GM10248 (cell line): ENCODE measurements around the gene FER.
"Not testable (repeated sequence)": the region's sequence is repeated elsewhere in the genome, so short reads cannot be mapped to it uniquely, and the experiment has no call there.

Source experiments
- CTCF ChIA-PET: fragments of 300-600 bp; sonication (Branson Sonifier 250); formaldehyde crosslinking; extraction: SDS; loops from one replicate; lab custom pipeline; 2021; ENCODE audit warnings: antibody characterized with exemption; lab: Yijun Ruan, JAX
- POLR2A ChIA-PET: fragments of 350-650 bp; sonication (Branson Sonifier 250); formaldehyde crosslinking; extraction: SDS; loops from one replicate; lab custom pipeline; 2020; ENCODE audit warnings: antibody characterized with exemption; lab: Yijun Ruan, JAX
- DNase-seq: peaks from one replicate; pipeline ENCODE4 v3.0.0; 2012; ENCODE audit errors: extremely low spot score
- CTCF ChIP-seq: IDR thresholded peaks from 2 replicates; pipeline ENCODE4 v1.5.1; 2012; ENCODE audit warnings: mild to moderate bottlenecking, low read depth; ENCODE audit errors: extremely low read depth, missing control alignments, control extremely low read depth

FER gene

GRCh38 chr5:109005297-109006009 lies 257.8 kb downstream of the FER start:
- POLR2A ChIA-PET = no interaction called here
- CTCF ChIA-PET = interaction anchor here (0.9 kb wide), 1 partner anchor 8 kb away, joined by 3 read pairs; no protein-coding TSS in a partner anchor
- TF ChIP-seq CTCF = no peak
- no peak for DNase-seq

- no peak for TF ChIP-seq CTCF
- CTCF ChIA-PET = interaction anchor here (0.9 kb wide), 1 partner anchor 8 kb away, joined by 3 read pairs; no protein-coding TSS in a partner anchor
- DNase-seq = no peak
- POLR2A ChIA-PET = no interaction called here
Measured at GRCh38 chr5:109006129-109006528, 258.4 kb downstream of the FER start.

- DNase-seq = no peak
- CTCF ChIA-PET = interaction anchor here (0.9 to 1.5 kb wide), 3 partner anchors 9 to 254 kb away, joined by 3 to 4 read pairs (median 3); no protein-coding TSS in a partner anchor
- POLR2A ChIA-PET = no interaction called here
- no peak for TF ChIP-seq CTCF
Measured at GRCh38 chr5:109016300-109016699, 268.6 kb downstream of the FER start.

- CTCF ChIA-PET = interaction anchor here (0.6 kb wide), 1 partner anchor 32 kb away, joined by 3 read pairs; no protein-coding TSS in a partner anchor
- DNase-seq = no peak
- TF ChIP-seq CTCF = no peak
- POLR2A ChIA-PET = no interaction called here
Measured at GRCh38 chr5:109022056-109022455, 274.4 kb downstream of the FER start.

GRCh38 chr5:109025729-109026128 lies 278.0 kb downstream of the FER start:
- DNase-seq, POLR2A ChIA-PET, CTCF ChIA-PET: not testable (repeated sequence)

- DNase-seq = no peak
- no peak for TF ChIP-seq CTCF
- ChIA-PET CTCF (interaction anchor here (1.7 kb wide), 1 partner anchor 10 kb away, joined by 5 read pairs; no protein-coding TSS in a partner anchor), POLR2A (no interaction called here)
Measured at GRCh38 chr5:109027983-109028607, 280.4 kb downstream of the FER start.
